Measurements from ENCODE around the gene MAN1A2.

GRCh38 chr1:117341123-117341522 lies 26.1 kb upstream of the MAN1A2 start:
- TF ChIP-seq, protein P1, sequence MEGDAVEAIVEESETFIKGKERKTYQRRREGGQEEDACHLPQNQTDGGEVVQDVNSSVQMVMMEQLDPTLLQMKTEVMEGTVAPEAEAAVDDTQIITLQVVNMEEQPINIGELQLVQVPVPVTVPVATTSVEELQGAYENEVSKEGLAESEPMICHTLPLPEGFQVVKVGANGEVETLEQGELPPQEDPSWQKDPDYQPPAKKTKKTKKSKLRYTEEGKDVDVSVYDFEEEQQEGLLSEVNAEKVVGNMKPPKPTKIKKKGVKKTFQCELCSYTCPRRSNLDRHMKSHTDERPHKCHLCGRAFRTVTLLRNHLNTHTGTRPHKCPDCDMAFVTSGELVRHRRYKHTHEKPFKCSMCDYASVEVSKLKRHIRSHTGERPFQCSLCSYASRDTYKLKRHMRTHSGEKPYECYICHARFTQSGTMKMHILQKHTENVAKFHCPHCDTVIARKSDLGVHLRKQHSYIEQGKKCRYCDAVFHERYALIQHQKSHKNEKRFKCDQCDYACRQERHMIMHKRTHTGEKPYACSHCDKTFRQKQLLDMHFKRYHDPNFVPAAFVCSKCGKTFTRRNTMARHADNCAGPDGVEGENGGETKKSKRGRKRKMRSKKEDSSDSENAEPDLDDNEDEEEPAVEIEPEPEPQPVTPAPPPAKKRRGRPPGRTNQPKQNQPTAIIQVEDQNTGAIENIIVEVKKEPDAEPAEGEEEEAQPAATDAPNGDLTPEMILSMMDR (IDR thresholded peaks at IDR 0.05) = no peak
- no peak for TF ChIP-seq POLR2A (IDR thresholded peaks at IDR 0.05)
